Body of pancreas (tissue), 4 donors: Measurements from ENCODE around the gene SHANK3.
"Not testable (repeated sequence)": the region's sequence is repeated elsewhere in the genome, so short reads cannot be mapped to it uniquely, and the experiment has no call there.

ENCODE experiments used
- POLR2A ChIP-seq, 3 donors: fragments of 450-650 bp; IDR thresholded peaks; one replicate each; pipeline ENCODE4 v1.6.1; 2016; ENCODE audit warnings: antibody characterized with exemption in 3 of 3, mild to moderate bottlenecking in 2 of 3
- TF ChIP-seq, protein P1 (sequence below), 7 experiments: fragments of 450-650 bp in 4 of 7; fragments of 200-600 bp in 3 of 7; sonication (generic) in 3 of 7; IDR thresholded peaks; one replicate each; pipeline ENCODE4 v1.5.1; 2016 to 2019; ENCODE audit warnings: antibody characterized with exemption in 7 of 7

DNA sequence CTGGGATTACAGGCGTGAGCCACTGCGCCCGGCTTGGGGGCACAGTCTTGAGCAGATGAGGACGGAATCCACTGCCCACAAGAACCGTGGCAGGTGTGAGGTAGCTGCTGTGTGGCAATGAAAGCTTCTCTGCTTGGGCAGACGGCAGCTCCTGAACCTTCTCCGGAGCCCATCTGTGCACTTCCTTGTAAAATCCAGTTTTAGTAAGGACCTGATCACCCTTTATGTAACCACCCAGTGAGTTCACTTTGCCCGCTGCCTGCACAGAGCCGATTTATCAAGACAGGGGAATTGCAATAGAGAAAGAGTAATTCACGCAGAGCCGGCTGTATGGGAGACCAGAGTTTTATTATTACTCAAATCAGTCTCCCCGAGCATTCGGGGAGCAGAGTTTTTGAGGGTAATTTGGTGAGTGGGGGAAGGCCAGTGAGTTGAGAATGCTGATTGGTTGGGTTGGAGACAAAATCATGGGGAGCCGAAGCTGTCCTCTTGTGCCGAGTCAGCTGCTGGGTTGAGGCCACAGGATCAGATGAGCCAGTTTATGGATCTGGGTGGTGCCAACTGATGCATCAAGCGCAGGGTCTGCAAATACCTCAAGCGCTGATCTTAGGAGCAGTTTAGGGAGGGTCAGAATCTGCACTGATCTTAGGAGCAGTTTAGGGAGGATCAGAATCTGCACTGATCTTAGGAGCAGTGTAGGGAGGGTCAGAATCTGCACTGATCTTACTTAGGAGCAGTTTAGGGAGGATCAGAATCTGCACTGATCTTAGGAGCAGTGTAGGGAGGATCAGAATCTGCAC is 29.4 kb upstream of the SHANK3 start:
- not testable (repeated sequence) for TF ChIP-seq POLR2A (IDR thresholded peaks at IDR 0.05)
- TF ChIP-seq, protein P1, sequence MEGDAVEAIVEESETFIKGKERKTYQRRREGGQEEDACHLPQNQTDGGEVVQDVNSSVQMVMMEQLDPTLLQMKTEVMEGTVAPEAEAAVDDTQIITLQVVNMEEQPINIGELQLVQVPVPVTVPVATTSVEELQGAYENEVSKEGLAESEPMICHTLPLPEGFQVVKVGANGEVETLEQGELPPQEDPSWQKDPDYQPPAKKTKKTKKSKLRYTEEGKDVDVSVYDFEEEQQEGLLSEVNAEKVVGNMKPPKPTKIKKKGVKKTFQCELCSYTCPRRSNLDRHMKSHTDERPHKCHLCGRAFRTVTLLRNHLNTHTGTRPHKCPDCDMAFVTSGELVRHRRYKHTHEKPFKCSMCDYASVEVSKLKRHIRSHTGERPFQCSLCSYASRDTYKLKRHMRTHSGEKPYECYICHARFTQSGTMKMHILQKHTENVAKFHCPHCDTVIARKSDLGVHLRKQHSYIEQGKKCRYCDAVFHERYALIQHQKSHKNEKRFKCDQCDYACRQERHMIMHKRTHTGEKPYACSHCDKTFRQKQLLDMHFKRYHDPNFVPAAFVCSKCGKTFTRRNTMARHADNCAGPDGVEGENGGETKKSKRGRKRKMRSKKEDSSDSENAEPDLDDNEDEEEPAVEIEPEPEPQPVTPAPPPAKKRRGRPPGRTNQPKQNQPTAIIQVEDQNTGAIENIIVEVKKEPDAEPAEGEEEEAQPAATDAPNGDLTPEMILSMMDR (IDR thresholded peaks at IDR 0.05) = not testable (repeated sequence)
